ENCODE results near the gene ARSB.

DNA sequence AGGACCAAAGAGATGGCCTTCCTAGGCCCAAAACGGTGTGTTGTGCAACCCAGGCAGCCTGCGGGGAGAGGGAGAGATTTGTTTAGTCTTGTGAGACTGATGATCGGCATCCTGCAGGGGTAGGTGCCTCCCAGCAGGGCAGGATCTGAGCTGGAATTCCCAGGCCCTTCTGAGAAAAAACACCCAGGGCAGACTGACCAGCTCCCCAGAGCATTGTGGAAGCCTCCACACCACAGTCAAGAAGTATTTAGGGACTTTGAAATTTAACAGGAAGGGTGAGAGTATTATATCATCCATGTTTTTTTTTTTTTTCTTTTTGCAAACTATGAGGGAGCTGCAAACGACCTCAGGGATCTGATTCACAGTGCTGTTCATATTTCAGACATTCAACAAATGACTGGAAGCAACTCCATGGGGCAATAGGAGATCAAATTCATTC is 232.0 kb downstream of the ARSB start:
- TF ChIP-seq, protein P1, sequence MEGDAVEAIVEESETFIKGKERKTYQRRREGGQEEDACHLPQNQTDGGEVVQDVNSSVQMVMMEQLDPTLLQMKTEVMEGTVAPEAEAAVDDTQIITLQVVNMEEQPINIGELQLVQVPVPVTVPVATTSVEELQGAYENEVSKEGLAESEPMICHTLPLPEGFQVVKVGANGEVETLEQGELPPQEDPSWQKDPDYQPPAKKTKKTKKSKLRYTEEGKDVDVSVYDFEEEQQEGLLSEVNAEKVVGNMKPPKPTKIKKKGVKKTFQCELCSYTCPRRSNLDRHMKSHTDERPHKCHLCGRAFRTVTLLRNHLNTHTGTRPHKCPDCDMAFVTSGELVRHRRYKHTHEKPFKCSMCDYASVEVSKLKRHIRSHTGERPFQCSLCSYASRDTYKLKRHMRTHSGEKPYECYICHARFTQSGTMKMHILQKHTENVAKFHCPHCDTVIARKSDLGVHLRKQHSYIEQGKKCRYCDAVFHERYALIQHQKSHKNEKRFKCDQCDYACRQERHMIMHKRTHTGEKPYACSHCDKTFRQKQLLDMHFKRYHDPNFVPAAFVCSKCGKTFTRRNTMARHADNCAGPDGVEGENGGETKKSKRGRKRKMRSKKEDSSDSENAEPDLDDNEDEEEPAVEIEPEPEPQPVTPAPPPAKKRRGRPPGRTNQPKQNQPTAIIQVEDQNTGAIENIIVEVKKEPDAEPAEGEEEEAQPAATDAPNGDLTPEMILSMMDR (IDR thresholded peaks at IDR 0.05): no peak
- TF ChIP-seq POLR2A (IDR thresholded peaks at IDR 0.05): no peak
